GM19324 (cell line): ENCODE data around the gene GRM7.

Experiments
- ATAC-seq: cut with Tn5 transposase; IDR thresholded peaks from one replicate; pipeline ENCODE4 v1.9.1; 2021; ENCODE audit warnings: mild to moderate bottlenecking, moderate library complexity; ENCODE audit not compliant: unreplicated experiment, low FRiP score

The GRM7 gene

GRCh38 chr3:7112523-7113056, 251.7 kb downstream of the GRM7 start:
- ATAC-seq = no peak

- ATAC-seq = no peak
Observed at GRCh38 chr3:7144697-7145308, 283.9 kb downstream of the GRM7 start.

- ATAC-seq = no peak
Observed at GRCh38 chr3:7146529-7146928, 285.6 kb downstream of the GRM7 start.

- ATAC-seq = no peak
Observed at GRCh38 chr3:7158516-7158915, 297.6 kb downstream of the GRM7 start.

GRCh38 chr3:7160689-7161088, 299.8 kb downstream of the GRM7 start:
- ATAC-seq = no peak

GRCh38 chr3:7166460-7166859, 305.5 kb downstream of the GRM7 start:
- no peak for ATAC-seq

- ATAC-seq = no peak
Observed at GRCh38 chr3:7171493-7171892, 310.6 kb downstream of the GRM7 start.

- ATAC-seq = no peak
Observed at GRCh38 chr3:7172996-7173395, 312.1 kb downstream of the GRM7 start.

- ATAC-seq = no peak
Observed at GRCh38 chr3:7188551-7188950, 327.6 kb downstream of the GRM7 start.

- ATAC-seq = peak; percentile 79
Observed at GRCh38 chr3:7190095-7190494, 329.2 kb downstream of the GRM7 start.

GRCh38 chr3:7193269-7193668, 332.4 kb downstream of the GRM7 start:
- no peak for ATAC-seq

GRCh38 chr3:7194071-7194835, 333.3 kb downstream of the GRM7 start:
- no peak for ATAC-seq

- ATAC-seq = no peak
Observed at GRCh38 chr3:7195934-7196333, 335.0 kb downstream of the GRM7 start.

- no peak for ATAC-seq
Observed at GRCh38 chr3:7201784-7202183, 340.9 kb downstream of the GRM7 start.

GRCh38 chr3:7203969-7204847, 343.3 kb downstream of the GRM7 start:
- peak; percentile 49 for ATAC-seq

GRCh38 chr3:7204848-7205156, 343.9 kb downstream of the GRM7 start:
- peak; percentile 52 for ATAC-seq

- peak; percentile 48 for ATAC-seq
Observed at GRCh38 chr3:7205535-7205934, 344.6 kb downstream of the GRM7 start.

- peak; percentile 49 for ATAC-seq
Observed at GRCh38 chr3:7205962-7206361, 345.0 kb downstream of the GRM7 start.

GRCh38 chr3:7207125-7207524, 346.2 kb downstream of the GRM7 start:
- no peak for ATAC-seq

GRCh38 chr3:7207928-7208327, 347.0 kb downstream of the GRM7 start:
- ATAC-seq = no peak

GRCh38 chr3:7209098-7209497, 348.2 kb downstream of the GRM7 start:
- ATAC-seq = no peak
